HG03045 (cell line): Measurements from ENCODE around the gene ELL.

Experiments
- ATAC-seq: cut with Tn5 transposase; IDR thresholded peaks from one replicate; pipeline ENCODE4 v1.9.1; 2021; ENCODE audit warnings: mild to moderate bottlenecking, moderate library complexity; ENCODE audit not compliant: unreplicated experiment

ELL gene

GRCh38 chr19:18473003-18473705, 48.7 kb downstream of the ELL start:
- ATAC-seq = no peak

- no peak for ATAC-seq
Observed at GRCh38 chr19:18470787-18471186, 51.1 kb downstream of the ELL start.

- no peak for ATAC-seq
Observed at GRCh38 chr19:18469069-18469846, 52.6 kb downstream of the ELL start.

- ATAC-seq = no peak
Observed at GRCh38 chr19:18468517-18468916, 53.4 kb downstream of the ELL start.

- ATAC-seq = no peak
Observed at GRCh38 chr19:18467978-18468377, 53.9 kb downstream of the ELL start.

- no peak for ATAC-seq
Observed at GRCh38 chr19:18466354-18466753, 55.5 kb downstream of the ELL start.

GRCh38 chr19:18465964-18466339, 55.9 kb downstream of the ELL start:
- ATAC-seq = no peak

- no peak for ATAC-seq
Observed at GRCh38 chr19:18465214-18465963, 56.5 kb downstream of the ELL start.

- ATAC-seq = no peak
Observed at GRCh38 chr19:18464646-18465045, 57.2 kb downstream of the ELL start.

- ATAC-seq = no peak
Observed at GRCh38 chr19:18461471-18461870, 60.4 kb downstream of the ELL start.

GRCh38 chr19:18460900-18461299, 61.0 kb downstream of the ELL start:
- no peak for ATAC-seq

- no peak for ATAC-seq
Observed at GRCh38 chr19:18457483-18458331, 64.2 kb downstream of the ELL start.

- ATAC-seq = no peak
Observed at GRCh38 chr19:18456974-18457373, 64.9 kb downstream of the ELL start.

- no peak for ATAC-seq
Observed at GRCh38 chr19:18456279-18456678, 65.6 kb downstream of the ELL start.

GRCh38 chr19:18453269-18454024, 68.4 kb downstream of the ELL start:
- no peak for ATAC-seq

- ATAC-seq = no peak
Observed at GRCh38 chr19:18452386-18452785, 69.5 kb downstream of the ELL start.

GRCh38 chr19:18450931-18451836, 70.7 kb downstream of the ELL start:
- ATAC-seq = no peak

GRCh38 chr19:18450021-18450930, 71.6 kb downstream of the ELL start:
- no peak for ATAC-seq
